Gastrocnemius medialis (tissue), 4 donors: ENCODE measurements around the gene CNNM4.

Source experiments
- POLR2A ChIP-seq, 2 donors: fragments of 450-650 bp; IDR thresholded peaks; one replicate each; pipeline ENCODE4 v1.6.1; 2017; ENCODE audit warnings: antibody characterized with exemption in 2 of 2, mild to moderate bottlenecking in 2 of 2, moderate library complexity in 2 of 2
- TF ChIP-seq, protein P1 (sequence below), 5 experiments: fragments of 450-650 bp in 3 of 5; fragments of 200-600 bp in 2 of 5; sonication (generic) in 2 of 5; IDR thresholded peaks in 4 of 5; conservative IDR thresholded peaks in 1 of 5; 1 replicate in 4 of 5; 2 replicates in 1 of 5; pipeline ENCODE4 v1.5.1; 2016 to 2019; ENCODE audit warnings: antibody characterized with exemption in 5 of 5, mild to moderate bottlenecking in 3 of 5, moderate library complexity in 3 of 5

GRCh38 chr2:96773922-96774321 lies 13.2 kb downstream of the CNNM4 start:
- TF ChIP-seq, protein P1, sequence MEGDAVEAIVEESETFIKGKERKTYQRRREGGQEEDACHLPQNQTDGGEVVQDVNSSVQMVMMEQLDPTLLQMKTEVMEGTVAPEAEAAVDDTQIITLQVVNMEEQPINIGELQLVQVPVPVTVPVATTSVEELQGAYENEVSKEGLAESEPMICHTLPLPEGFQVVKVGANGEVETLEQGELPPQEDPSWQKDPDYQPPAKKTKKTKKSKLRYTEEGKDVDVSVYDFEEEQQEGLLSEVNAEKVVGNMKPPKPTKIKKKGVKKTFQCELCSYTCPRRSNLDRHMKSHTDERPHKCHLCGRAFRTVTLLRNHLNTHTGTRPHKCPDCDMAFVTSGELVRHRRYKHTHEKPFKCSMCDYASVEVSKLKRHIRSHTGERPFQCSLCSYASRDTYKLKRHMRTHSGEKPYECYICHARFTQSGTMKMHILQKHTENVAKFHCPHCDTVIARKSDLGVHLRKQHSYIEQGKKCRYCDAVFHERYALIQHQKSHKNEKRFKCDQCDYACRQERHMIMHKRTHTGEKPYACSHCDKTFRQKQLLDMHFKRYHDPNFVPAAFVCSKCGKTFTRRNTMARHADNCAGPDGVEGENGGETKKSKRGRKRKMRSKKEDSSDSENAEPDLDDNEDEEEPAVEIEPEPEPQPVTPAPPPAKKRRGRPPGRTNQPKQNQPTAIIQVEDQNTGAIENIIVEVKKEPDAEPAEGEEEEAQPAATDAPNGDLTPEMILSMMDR (IDR thresholded peaks at IDR 0.05 in 4 of 5, conservative IDR thresholded peaks at IDR 0.05 in 1 of 5): no peak
- no peak for TF ChIP-seq POLR2A (IDR thresholded peaks at IDR 0.05)
